ENCODE measurements around the gene EYA2.

DNA sequence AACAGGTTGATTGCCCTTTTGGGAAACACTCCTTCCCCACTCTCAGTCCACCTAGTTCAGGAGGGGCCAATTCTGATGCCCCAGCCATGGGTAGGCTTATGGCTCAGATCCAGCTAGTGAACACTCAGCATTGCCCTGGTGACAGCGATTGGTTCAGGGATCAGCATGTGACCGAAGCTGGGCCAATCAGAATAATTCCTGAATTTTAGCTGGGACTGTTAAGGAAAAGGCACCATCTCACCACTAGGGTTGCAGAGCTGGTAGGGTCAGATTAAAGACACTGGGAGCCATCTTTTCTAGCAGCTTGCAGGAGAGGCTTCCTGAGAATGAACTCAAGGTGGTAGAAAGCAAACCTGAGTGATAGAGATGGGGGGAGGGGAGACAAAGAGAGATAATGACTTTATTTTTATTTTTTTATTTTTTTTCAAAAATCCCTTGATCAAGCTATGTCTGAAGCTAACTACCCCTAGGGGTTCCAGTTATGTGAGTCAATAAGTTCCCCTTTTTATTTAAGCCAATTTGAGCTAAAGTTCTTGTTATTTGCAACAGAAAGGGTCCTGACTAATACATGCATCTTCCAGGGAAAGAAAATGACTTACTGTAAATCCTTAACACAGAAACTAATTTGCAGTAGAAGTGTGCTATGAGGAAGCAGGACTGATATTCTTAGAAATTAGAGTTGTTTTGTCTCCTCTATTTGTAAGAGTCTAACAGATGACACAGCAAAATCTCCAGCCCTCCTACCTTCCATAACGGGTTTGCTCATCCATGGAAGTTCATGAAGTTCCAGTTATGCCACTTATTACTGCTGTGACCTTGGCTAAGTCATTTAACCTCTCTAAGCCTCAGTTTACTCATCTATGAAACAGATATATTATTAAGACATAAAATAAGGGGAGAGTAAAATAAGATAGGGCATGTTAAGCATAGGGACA lies 44.7 kb downstream of the EYA2 start:
- TF ChIP-seq POLR2AphosphoS5 (IDR thresholded peaks at IDR 0.05) (no peak), POLR2A (IDR thresholded peaks at IDR 0.05) (no peak), EP300 (IDR thresholded peaks at IDR 0.05) (no peak)
- TF ChIP-seq, protein P1, sequence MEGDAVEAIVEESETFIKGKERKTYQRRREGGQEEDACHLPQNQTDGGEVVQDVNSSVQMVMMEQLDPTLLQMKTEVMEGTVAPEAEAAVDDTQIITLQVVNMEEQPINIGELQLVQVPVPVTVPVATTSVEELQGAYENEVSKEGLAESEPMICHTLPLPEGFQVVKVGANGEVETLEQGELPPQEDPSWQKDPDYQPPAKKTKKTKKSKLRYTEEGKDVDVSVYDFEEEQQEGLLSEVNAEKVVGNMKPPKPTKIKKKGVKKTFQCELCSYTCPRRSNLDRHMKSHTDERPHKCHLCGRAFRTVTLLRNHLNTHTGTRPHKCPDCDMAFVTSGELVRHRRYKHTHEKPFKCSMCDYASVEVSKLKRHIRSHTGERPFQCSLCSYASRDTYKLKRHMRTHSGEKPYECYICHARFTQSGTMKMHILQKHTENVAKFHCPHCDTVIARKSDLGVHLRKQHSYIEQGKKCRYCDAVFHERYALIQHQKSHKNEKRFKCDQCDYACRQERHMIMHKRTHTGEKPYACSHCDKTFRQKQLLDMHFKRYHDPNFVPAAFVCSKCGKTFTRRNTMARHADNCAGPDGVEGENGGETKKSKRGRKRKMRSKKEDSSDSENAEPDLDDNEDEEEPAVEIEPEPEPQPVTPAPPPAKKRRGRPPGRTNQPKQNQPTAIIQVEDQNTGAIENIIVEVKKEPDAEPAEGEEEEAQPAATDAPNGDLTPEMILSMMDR (IDR thresholded peaks at IDR 0.05): no peak

All from gastroesophageal sphincter (tissue), 3 donors.